RPMI7951 (cell line): ENCODE data around the gene PTK6. TPM values are rescaled to one million over a fixed set of nuclear protein-coding genes. Genes with fewer than 3 reads are reported as not detected.

ENCODE experiments used
- DNase-seq: peaks from one replicate; pipeline ENCODE4 v3.0.0-alpha.2; 2012; ENCODE audit warnings: low read depth
- total RNA-seq: library from RNA; depleted of rRNA; stranded (reverse); fragments of >200 nt; shearing (Covaris generic); gene quantifications from 2 replicates; pipeline ENCODE4 v1.2.3, GENCODE V29; 2014; rRNA removed

The PTK6 gene
- total RNA-seq, 1 experiment from 2014 or later = 0.48 TPM

DNA sequence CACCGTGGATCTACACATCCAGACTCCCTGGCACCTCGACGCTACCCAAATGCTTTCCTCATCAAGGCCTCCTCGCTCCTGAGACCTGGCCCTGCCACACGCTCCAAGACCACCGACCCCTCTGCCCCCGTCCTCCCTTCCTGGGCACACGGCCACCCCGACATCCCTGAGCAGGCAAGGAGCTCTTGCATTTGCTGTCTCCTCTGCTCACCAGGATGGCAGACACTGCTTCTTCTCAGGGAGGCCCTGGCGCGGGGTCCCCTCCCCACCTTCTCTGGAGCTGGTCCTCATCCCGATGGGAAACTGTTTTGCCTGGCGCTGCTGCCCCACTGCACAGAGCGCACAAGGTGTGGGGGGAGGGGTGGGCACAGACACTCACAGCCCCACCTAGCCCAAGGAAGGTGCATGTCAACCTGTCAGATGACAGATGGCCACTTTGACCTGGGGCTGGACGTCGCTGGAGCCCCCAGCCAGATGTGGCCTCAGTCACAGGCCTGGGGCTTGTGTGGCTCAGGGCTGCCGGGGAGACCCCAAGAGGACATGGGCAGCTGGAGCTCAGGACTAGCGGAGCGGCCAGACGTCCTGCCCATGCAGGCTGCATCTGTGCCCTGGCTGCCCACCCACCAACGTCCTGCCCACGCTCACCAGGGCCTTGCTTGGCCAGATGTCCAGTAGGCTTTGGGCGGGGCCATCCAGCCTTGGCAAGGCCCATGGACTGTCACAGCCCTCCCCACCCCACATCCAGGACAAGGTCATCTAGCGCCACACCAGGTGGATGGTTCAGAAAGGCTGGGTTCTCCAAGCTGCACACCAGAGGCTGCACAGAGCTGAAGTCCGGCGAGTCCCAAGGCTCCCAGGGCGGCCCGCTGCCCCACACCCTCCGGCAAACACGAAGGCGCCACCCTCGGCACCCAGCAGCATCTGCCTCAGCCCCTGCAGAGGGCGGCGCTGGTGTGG lies 58.6 kb downstream of the PTK6 start:
- no peak for DNase-seq

Other genes with a start within 250 kb of the PTK6 start
- not detected in 2 replicates for gene COL20A1, start 244.2 kb downstream of the PTK6 start, total RNA-seq
- not detected in 2 replicates for gene CHRNA4, start 176.0 kb downstream of the PTK6 start, total RNA-seq
- 0.10 and 2.5 TPM in 2 replicates for gene KCNQ2, start 64.7 kb downstream of the PTK6 start, total RNA-seq
- gene EEF1A2, start 38.3 kb downstream of the PTK6 start, total RNA-seq = 14.1 and 17.6 TPM in 2 replicates
- 140 and 185 TPM in 2 replicates for gene PPDPF, start 16.6 kb downstream of the PTK6 start, total RNA-seq
- not detected in 2 replicates for gene SRMS, start 10.4 kb upstream of the PTK6 start, total RNA-seq
- 1.8 and 1.9 TPM in 2 replicates for gene FNDC11, start 16.8 kb upstream of the PTK6 start, total RNA-seq
- 13.3 and 23.4 TPM in 2 replicates for gene HELZ2, start 36.9 kb upstream of the PTK6 start, total RNA-seq
- 7.6 and 10.0 TPM in 2 replicates for gene GMEB2, start 89.7 kb upstream of the PTK6 start, total RNA-seq
- 75.3 and 102 TPM in 2 replicates for gene STMN3, start 116.0 kb upstream of the PTK6 start, total RNA-seq
- 17.4 and 18.7 TPM in 2 replicates for gene RTEL1, start 120.9 kb upstream of the PTK6 start, total RNA-seq
- 0.36 and 1.1 TPM in 2 replicates for gene TNFRSF6B, start 159.3 kb upstream of the PTK6 start, total RNA-seq
- 38.8 and 69.0 TPM in 2 replicates for gene ARFRP1, start 170.6 kb upstream of the PTK6 start, total RNA-seq
- 8.3 and 28.5 TPM in 2 replicates for gene ZGPAT, start 170.7 kb upstream of the PTK6 start, total RNA-seq
- gene LIME1, start 199.3 kb upstream of the PTK6 start, total RNA-seq = 0.72 and 4.4 TPM in 2 replicates
- gene SLC2A4RG, start 202.4 kb upstream of the PTK6 start, total RNA-seq = 29.3 and 46.9 TPM in 2 replicates